HL-60 (cell line): ENCODE results near the gene SLC10A3.
A peak's percentile ranks its signal among the peaks of the same experiment; 100 is the strongest.

ENCODE experiments used
- DNase-seq, 2 experiments: peaks; one replicate each; pipeline ENCODE4 v3.0.0-alpha.2; 2010 to 2020; ENCODE audit warnings: low read depth in 1 of 2, low spot score in 1 of 2
- H3K27ac ChIP-seq: fragments of 250-450 bp; sonication (Bioruptor Pico); replicated peaks from 2 replicates; pipeline ENCODE4 v1.5.1; 2020; ENCODE audit warnings: mild to moderate bottlenecking, moderate library complexity
- H3K27me3 ChIP-seq: fragments of 250-450 bp; sonication (Bioruptor Pico); 2 replicates; pipeline ENCODE4 v1.5.1; 2021; ENCODE audit warnings: mild to moderate bottlenecking, moderate library complexity; ENCODE audit not compliant: insufficient read depth, poor library complexity, severe bottlenecking
- H3K4me3 ChIP-seq: replicated peaks from 2 replicates; pipeline ENCODE4 v1.5.1; 2011; ENCODE audit warnings: mild to moderate bottlenecking, control low read depth, low read length; ENCODE audit not compliant: insufficient read depth
- CTCF ChIP-seq: IDR thresholded peaks from one replicate; pipeline ENCODE4 v1.5.1; 2011; ENCODE audit warnings: low read length, control low read depth, inconsistent platforms; ENCODE audit not compliant: insufficient read depth
- GABPA ChIP-seq: IDR thresholded peaks from 2 replicates; pipeline ENCODE4 v1.6.1; 2012; ENCODE audit warnings: low read depth
- POLR2AphosphoS5 ChIP-seq: IDR thresholded peaks from 2 replicates; pipeline ENCODE4 v1.6.1; 2012; ENCODE audit warnings: low read depth
- REST ChIP-seq: IDR thresholded peaks from 2 replicates; pipeline ENCODE4 v1.6.1; 2012; ENCODE audit warnings: low read depth; ENCODE audit not compliant: insufficient replicate concordance
- SPI1 ChIP-seq: IDR thresholded peaks from 2 replicates; pipeline ENCODE4 v1.6.1; 2012; ENCODE audit warnings: low read depth, mild to moderate bottlenecking, borderline replicate concordance

Gene SLC10A3

GRCh38 chrX:154440623-154441357, 49.6 kb downstream of the SLC10A3 start:
- no peak overlapping the region for H3K4me3 ChIP-seq
- no peak overlapping the region for H3K27ac ChIP-seq
- no peak for DNase-seq
- TF ChIP-seq CTCF (no peak), GABPA (no peak), REST (no peak), SPI1 (no peak)
- H3K27me3 ChIP-seq: no peaks in the 10 kb centered on the region

GRCh38 chrX:154439841-154440240, 50.6 kb downstream of the SLC10A3 start:
- no peak for DNase-seq
- TF ChIP-seq SPI1 (no peak), GABPA (no peak), CTCF (no peak), REST (no peak), POLR2AphosphoS5 (no peak)
- H3K27me3 ChIP-seq: no peaks in the 10 kb centered on the region
- no peak overlapping the region for H3K27ac ChIP-seq
- H3K4me3 ChIP-seq: no peak overlapping the region

GRCh38 chrX:154437971-154438893, 52.2 kb downstream of the SLC10A3 start:
- TF ChIP-seq CTCF (no peak), SPI1 (no peak), REST (no peak), POLR2AphosphoS5 (no peak), GABPA (no peak)
- Histone ChIP-seq H3K27me3 (no peaks in the 10 kb centered on the region), H3K27ac (no peak overlapping the region), H3K4me3 (peak overlapping the region; percentile 90)
- no peak for DNase-seq
